ENCODE measurements around the gene WDR90.
A peak's percentile ranks its signal among the peaks of the same experiment; 100 is the strongest.

WDR90 gene

GRCh38 chr16:652454-653305 is 3.5 kb downstream of the WDR90 start:
- TF ChIP-seq CTCF (IDR thresholded peaks at IDR 0.05): no peak

- no peak for TF ChIP-seq CTCF (IDR thresholded peaks at IDR 0.05)
These were observed 4.9 kb downstream of the WDR90 start for GRCh38 chr16:654034-654433.

- TF ChIP-seq CTCF (IDR thresholded peaks at IDR 0.05): no peak
These were observed 8.3 kb downstream of the WDR90 start for GRCh38 chr16:657487-657886.

- peak; percentile 17; the same call in 1 of the 2 replicates for TF ChIP-seq CTCF (IDR thresholded peaks at IDR 0.05)
These were observed 9.8 kb downstream of the WDR90 start for GRCh38 chr16:658679-659571.

GRCh38 chr16:659618-660017 is 10.5 kb downstream of the WDR90 start:
- TF ChIP-seq CTCF (IDR thresholded peaks at IDR 0.05): no peak

GRCh38 chr16:660132-660458 is 10.9 kb downstream of the WDR90 start:
- no peak for TF ChIP-seq CTCF (IDR thresholded peaks at IDR 0.05)

GRCh38 chr16:660459-661183 is 11.5 kb downstream of the WDR90 start:
- TF ChIP-seq CTCF (IDR thresholded peaks at IDR 0.05): peak; percentile 62

Data from LNCAP (cell line).